ENCODE results near the gene FAM180A.

Gene FAM180A

GRCh38 chr7:135761751-135762488 lies 13.3 kb upstream of the FAM180A start:
- H3K27me3 ChIP-seq (ENCODE audit: insufficient read depth, low read length): no peaks in the 10 kb centered on the region
- no peak overlapping the region for H3K23ac ChIP-seq (ENCODE audit: low read length)
- no peak for DNase-seq
- no peaks in the 10 kb centered on the region for H3K36me3 ChIP-seq (ENCODE audit: control insufficient read depth in 1 of 2, insufficient read depth in 2 of 2, low read length in 2 of 2)
- H3K18ac ChIP-seq (ENCODE audit: low read length): peak overlapping the region; percentile 88
- peak overlapping the region; percentile 94 for H3K27ac ChIP-seq (ENCODE audit: low read depth, low read length)
- peak overlapping the region; percentile 99 for H4K91ac ChIP-seq (ENCODE audit: low read depth, low read length)
- H3K79me2 ChIP-seq (ENCODE audit: control insufficient read depth, insufficient read depth, low read length, poor library complexity): peaks cover 17% of the 10 kb centered on the region
- H3K9ac ChIP-seq (ENCODE audit: low read length): peak overlapping the region; percentile 60
- peak overlapping the region; percentile 96 for H3K14ac ChIP-seq (ENCODE audit: low read length)
- H2AK5ac ChIP-seq (ENCODE audit: low read length): peak overlapping the region; percentile 74
- H3K4me3 ChIP-seq (ENCODE audit: low read depth, low read length): no peak overlapping the region
- peak overlapping the region; percentile 71 for H3K4ac ChIP-seq (ENCODE audit: low read depth, low read length)
- H4K12ac ChIP-seq (ENCODE audit: low read depth, low read length): peak overlapping the region; percentile 40
- H2BK120ac ChIP-seq (ENCODE audit: insufficient read depth, low read length, poor library complexity): peak overlapping the region; percentile 98
- WGBS (ENCODE audit: extremely low coverage, insufficient coverage, insufficient read length): no CpG with 5 or more reads among the region's 10 CpGs
- H3K4me1 ChIP-seq (ENCODE audit: control insufficient read depth in 1 of 2, insufficient read depth in 2 of 2, low read length in 2 of 2): peaks cover 25 to 33% of the 10 kb centered on the region in 2 experiments
- peak overlapping the region; percentile 92 for H4K8ac ChIP-seq (ENCODE audit: low read depth, low read length)
- peaks cover 47% of the 10 kb centered on the region for H3K79me1 ChIP-seq (ENCODE audit: low read length)
- peak overlapping the region; percentile 95 for H2BK5ac ChIP-seq (ENCODE audit: low read depth, low read length, poor library complexity)
- H2AFZ ChIP-seq (ENCODE audit: insufficient read depth, low read length, poor library complexity): peak overlapping the region; percentile 50
- H2BK12ac ChIP-seq (ENCODE audit: low read length): peak overlapping the region; percentile 86
- H3K4me2 ChIP-seq (ENCODE audit: low read length): no peak overlapping the region
- H3K9me3 ChIP-seq (ENCODE audit: insufficient read depth, low read depth, low read length): no peaks in the 10 kb centered on the region

DNA sequence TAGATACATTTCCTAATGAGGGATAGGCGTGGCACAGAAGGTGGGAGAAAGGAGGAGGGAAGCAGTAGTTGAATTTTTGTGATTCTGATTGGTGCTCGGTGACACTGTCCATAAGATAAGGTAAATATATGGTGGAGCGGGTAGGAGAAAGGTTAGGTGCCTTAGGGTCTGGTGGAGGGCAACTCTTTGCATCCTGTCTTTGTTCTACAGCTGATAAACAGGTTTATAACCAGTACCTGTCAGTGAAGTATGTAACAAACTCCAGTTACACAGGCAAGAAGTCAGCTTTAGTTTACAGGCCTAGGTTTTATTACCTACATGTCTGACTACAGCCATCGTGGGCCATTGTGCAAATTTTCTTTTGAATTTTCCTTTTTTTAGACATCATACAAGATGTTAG lies 10.9 kb upstream of the FAM180A start:
- Histone ChIP-seq H3K79me1 (ENCODE audit: low read length) (peaks cover 57% of the 10 kb centered on the region), H3K9me3 (ENCODE audit: insufficient read depth, low read depth, low read length) (no peaks in the 10 kb centered on the region), H2BK120ac (ENCODE audit: insufficient read depth, low read length, poor library complexity) (no peak overlapping the region), H3K14ac (ENCODE audit: low read length) (no peak overlapping the region), H4K12ac (ENCODE audit: low read depth, low read length) (no peak overlapping the region), H3K4me1 (ENCODE audit: control insufficient read depth in 1 of 2, insufficient read depth in 2 of 2, low read length in 2 of 2) (peaks cover 30 to 41% of the 10 kb centered on the region in 2 experiments), H3K18ac (ENCODE audit: low read length) (no peak overlapping the region), H3K4me3 (ENCODE audit: low read depth, low read length) (no peak overlapping the region), H3K9ac (ENCODE audit: low read length) (no peak overlapping the region), H3K4ac (ENCODE audit: low read depth, low read length) (no peak overlapping the region), H2AFZ (ENCODE audit: insufficient read depth, low read length, poor library complexity) (no peak overlapping the region), H2BK12ac (ENCODE audit: low read length) (no peak overlapping the region), H2AK5ac (ENCODE audit: low read length) (no peak overlapping the region), H4K8ac (ENCODE audit: low read depth, low read length) (no peak overlapping the region), H3K27ac (ENCODE audit: low read depth, low read length) (peak overlapping the region; percentile 100), H4K91ac (ENCODE audit: low read depth, low read length) (peak overlapping the region; percentile 100), H3K36me3 (ENCODE audit: control insufficient read depth in 1 of 2, insufficient read depth in 2 of 2, low read length in 2 of 2) (no peaks in the 10 kb centered on the region), H2BK5ac (ENCODE audit: low read depth, low read length, poor library complexity) (no peak overlapping the region), H3K79me2 (ENCODE audit: control insufficient read depth, insufficient read depth, low read length, poor library complexity) (peaks cover 19% of the 10 kb centered on the region), H3K27me3 (ENCODE audit: insufficient read depth, low read length) (no peaks in the 10 kb centered on the region), H3K4me2 (ENCODE audit: low read length) (no peak overlapping the region), H3K23ac (ENCODE audit: low read length) (no peak overlapping the region)
- no CpG with 5 or more reads among the region's 4 CpGs for WGBS (ENCODE audit: extremely low coverage, insufficient coverage, insufficient read length)
- peak; percentile 40 to 56 for DNase-seq

DNA sequence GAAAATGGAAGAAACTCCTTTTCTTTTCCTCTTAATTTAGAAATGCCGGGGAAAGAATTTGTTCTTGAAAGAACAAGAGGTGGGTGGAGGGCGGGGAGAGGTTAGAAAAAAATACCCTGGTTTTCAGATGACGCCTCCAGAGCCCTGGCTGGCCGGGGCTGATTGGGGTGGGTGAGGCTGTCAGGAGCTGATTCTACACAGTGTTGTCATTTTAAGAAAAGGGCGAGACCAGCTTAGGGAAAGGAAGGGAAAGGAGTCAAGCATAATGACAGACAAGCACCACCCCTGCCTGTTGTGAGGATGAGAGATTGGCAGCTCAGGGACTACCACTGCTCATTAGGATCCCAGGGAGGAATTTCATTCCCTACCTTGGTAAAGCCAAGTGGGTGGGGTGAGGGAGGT lies 9.9 kb upstream of the FAM180A start:
- Histone ChIP-seq H3K4me1 (ENCODE audit: control insufficient read depth in 1 of 2, insufficient read depth in 2 of 2, low read length in 2 of 2) (peaks cover 30 to 41% of the 10 kb centered on the region in 2 experiments), H2BK12ac (ENCODE audit: low read length) (peak overlapping the region; percentile 91), H3K36me3 (ENCODE audit: control insufficient read depth in 1 of 2, insufficient read depth in 2 of 2, low read length in 2 of 2) (no peaks in the 10 kb centered on the region), H2AK5ac (ENCODE audit: low read length) (peak overlapping the region; percentile 98), H3K4me3 (ENCODE audit: low read depth, low read length) (no peak overlapping the region), H2BK5ac (ENCODE audit: low read depth, low read length, poor library complexity) (peak overlapping the region; percentile 100), H4K12ac (ENCODE audit: low read depth, low read length) (peak overlapping the region; percentile 94), H3K18ac (ENCODE audit: low read length) (peak overlapping the region; percentile 99), H2AFZ (ENCODE audit: insufficient read depth, low read length, poor library complexity) (peak overlapping the region; percentile 37), H3K79me2 (ENCODE audit: control insufficient read depth, insufficient read depth, low read length, poor library complexity) (peaks cover 19% of the 10 kb centered on the region), H3K27ac (ENCODE audit: low read depth, low read length) (peak overlapping the region; percentile 100), H4K8ac (ENCODE audit: low read depth, low read length) (peak overlapping the region; percentile 96), H3K4ac (ENCODE audit: low read depth, low read length) (peak overlapping the region; percentile 96), H2BK120ac (ENCODE audit: insufficient read depth, low read length, poor library complexity) (peak overlapping the region; percentile 100), H3K9ac (ENCODE audit: low read length) (peak overlapping the region; percentile 20), H4K91ac (ENCODE audit: low read depth, low read length) (peak overlapping the region; percentile 100), H3K9me3 (ENCODE audit: insufficient read depth, low read depth, low read length) (no peaks in the 10 kb centered on the region), H3K23ac (ENCODE audit: low read length) (no peak overlapping the region), H3K14ac (ENCODE audit: low read length) (peak overlapping the region; percentile 99), H3K4me2 (ENCODE audit: low read length) (peak overlapping the region; percentile 52), H3K27me3 (ENCODE audit: insufficient read depth, low read length) (no peaks in the 10 kb centered on the region), H3K79me1 (ENCODE audit: low read length) (peaks cover 60% of the 10 kb centered on the region)
- WGBS (ENCODE audit: extremely low coverage, insufficient coverage, insufficient read length): no CpG with 5 or more reads among the region's 5 CpGs
- no peak for DNase-seq

GRCh38 chr7:135757719-135758411 lies 9.3 kb upstream of the FAM180A start:
- Histone ChIP-seq H2BK5ac (ENCODE audit: low read depth, low read length, poor library complexity) (peak overlapping the region; percentile 96), H3K79me1 (ENCODE audit: low read length) (peaks cover 56% of the 10 kb centered on the region), H3K27ac (ENCODE audit: low read depth, low read length) (peak overlapping the region; percentile 100), H2AFZ (ENCODE audit: insufficient read depth, low read length, poor library complexity) (peak overlapping the region; percentile 42), H3K18ac (ENCODE audit: low read length) (peak overlapping the region; percentile 82), H3K9ac (ENCODE audit: low read length) (no peak overlapping the region), H2AK5ac (ENCODE audit: low read length) (peak overlapping the region; percentile 100), H2BK12ac (ENCODE audit: low read length) (peak overlapping the region; percentile 100), H4K8ac (ENCODE audit: low read depth, low read length) (peak overlapping the region; percentile 92), H4K91ac (ENCODE audit: low read depth, low read length) (peak overlapping the region; percentile 99), H4K12ac (ENCODE audit: low read depth, low read length) (peak overlapping the region; percentile 73), H3K4ac (ENCODE audit: low read depth, low read length) (peak overlapping the region; percentile 92), H3K4me2 (ENCODE audit: low read length) (peak overlapping the region; percentile 39), H3K79me2 (ENCODE audit: control insufficient read depth, insufficient read depth, low read length, poor library complexity) (peaks cover 19% of the 10 kb centered on the region), H3K23ac (ENCODE audit: low read length) (no peak overlapping the region), H2BK120ac (ENCODE audit: insufficient read depth, low read length, poor library complexity) (peak overlapping the region; percentile 100), H3K9me3 (ENCODE audit: insufficient read depth, low read depth, low read length) (no peaks in the 10 kb centered on the region), H3K14ac (ENCODE audit: low read length) (peak overlapping the region; percentile 96), H3K4me1 (ENCODE audit: control insufficient read depth in 1 of 2, insufficient read depth in 2 of 2, low read length in 2 of 2) (peaks cover 30 to 36% of the 10 kb centered on the region in 2 experiments), H3K36me3 (ENCODE audit: control insufficient read depth in 1 of 2, insufficient read depth in 2 of 2, low read length in 2 of 2) (no peaks in the 10 kb centered on the region), H3K27me3 (ENCODE audit: insufficient read depth, low read length) (no peaks in the 10 kb centered on the region), H3K4me3 (ENCODE audit: low read depth, low read length) (no peak overlapping the region)
- WGBS (ENCODE audit: extremely low coverage, insufficient coverage, insufficient read length): no CpG with 5 or more reads among the region's 8 CpGs
- DNase-seq: peak in 1 of 2 donors; percentile 15
